ENCODE data around the gene THUMPD1.
"Not testable (repeated sequence)": the region's sequence is repeated elsewhere in the genome, so short reads cannot be mapped to it uniquely, and the experiment has no call there.

Gene THUMPD1

DNA sequence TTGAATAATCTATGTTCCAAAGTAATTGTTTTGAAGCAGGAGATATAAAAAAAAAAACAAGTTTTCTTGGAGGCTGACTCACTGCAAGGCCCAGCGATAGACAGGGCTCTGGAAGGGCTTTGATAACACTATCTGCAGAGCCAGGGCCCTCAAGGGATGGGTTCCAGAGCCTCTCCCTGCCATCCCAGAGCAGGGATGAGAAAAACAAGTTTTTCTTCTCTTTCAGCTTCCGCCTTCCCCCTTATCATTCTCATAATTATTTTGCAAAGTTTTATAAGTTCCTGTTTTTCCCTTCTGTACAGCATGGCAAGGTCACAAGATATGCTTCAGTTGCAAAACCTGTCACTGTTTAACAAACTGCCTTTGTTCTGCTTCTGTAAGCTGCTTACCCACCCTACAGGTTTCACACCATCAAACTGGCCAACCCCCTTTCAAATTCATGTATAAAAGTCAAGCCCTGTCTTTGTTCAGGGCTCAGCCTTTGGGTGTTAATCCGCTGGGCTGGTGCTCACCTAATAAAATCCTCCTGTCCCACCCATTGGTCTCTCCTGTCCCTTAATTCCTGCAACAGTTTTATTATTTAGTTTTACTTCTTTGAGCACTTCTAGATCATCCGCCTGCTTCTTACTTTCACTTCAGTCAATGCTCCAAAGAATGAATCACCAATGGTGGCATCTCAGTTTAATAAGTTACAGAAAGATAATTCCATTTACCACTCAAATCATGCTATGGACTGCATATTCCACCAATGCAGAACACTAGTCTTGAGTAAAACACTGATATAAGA, 5.6 kb upstream of the THUMPD1 start:
- DNase-seq: no peak

DNA sequence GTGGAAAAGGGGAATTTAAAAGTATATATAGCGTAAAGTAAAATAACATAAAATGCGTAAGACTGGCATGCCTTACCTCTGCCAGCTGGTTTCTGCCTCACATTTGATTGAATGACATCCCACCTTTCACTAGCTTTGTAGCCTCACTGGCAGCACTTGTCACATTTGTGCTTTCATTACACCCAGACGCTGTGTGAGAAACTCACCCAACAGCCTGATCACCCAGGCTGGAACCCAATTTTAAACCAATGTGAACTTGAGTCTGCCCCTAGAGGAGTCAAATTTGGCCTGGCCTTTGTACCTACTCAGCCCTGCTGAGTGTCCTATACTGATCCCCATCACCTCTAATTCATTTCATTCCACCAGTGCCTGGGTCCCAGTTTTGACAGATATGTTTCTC, 4.8 kb upstream of the THUMPD1 start:
- DNase-seq: no peak

DNA sequence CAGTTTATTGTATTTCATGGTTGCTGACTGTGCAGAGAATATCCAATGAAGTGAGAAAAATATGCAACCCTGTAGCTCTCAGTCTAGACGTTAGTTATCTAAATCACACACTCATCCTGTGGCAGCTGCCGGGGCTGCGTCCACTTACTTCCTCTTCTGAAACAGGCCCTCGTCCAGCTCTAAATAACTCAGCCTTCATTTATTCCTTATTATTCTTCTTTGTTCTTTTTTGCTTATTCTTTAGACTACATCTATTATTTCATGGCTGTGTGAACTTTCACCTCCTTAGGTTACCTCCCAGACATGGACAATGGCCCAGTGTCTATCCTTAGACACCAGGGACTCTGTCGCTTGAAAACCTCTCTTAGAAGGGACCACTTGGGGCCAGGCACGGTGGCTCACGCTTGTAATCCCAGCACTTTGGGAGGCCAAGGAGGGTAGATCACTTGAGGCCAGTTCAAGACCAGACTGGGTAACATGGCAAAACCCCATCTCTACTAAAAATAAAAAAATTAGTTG, 3.4 kb upstream of the THUMPD1 start:
- DNase-seq: no peak

DNA sequence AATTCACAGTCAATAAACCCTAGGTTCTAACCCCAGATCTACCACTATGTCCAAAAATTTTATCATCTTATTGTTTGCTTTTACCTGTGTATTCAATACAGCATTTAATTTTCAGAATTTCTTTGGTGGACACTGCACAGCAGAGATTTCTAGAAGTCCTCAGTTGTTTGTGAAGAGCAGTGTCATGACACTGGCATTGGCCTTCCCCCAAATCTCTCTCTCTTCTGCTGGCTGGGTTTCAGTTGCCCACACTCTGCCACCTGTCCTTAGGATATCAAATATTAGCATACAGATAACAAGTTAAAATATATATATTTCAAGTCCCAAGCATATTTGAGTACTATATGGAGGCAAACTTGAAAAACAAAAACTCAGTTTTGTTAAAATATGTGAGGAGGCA, 2.0 kb upstream of the THUMPD1 start:
- DNase-seq: no peak

DNA sequence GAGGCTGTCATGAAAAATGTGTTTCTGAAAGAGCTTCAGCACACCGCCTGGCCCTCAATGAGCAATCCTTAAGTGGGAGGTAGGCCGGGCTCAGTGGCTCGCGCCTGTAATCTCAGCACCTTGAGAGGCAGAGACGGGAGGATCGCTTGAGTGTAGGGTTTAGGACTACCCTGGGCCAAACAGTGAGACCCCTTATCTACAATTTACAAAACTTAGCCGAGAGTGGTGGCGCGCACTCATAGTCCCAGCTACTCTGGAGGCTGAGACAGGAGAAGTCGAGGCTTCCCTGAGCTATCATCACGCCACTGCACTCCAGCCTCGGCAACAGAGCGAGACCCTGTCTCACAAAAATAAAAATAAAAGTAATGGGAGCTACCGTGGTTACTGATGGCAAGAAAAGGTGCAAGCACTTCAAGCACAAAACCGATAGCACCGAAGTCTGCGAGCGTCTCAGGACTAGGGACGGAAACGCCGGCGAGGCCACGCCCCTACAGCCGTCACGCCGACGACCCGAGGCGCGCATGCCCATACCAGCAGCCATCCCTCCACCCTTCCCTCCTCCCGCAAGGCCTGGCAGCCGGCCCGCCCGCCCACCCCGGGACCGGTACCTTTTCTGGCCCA, 607 bp downstream of the THUMPD1 start:
- DNase-seq: peak; percentile 65

GRCh38 chr16:20740007-20740883, 1.4 kb downstream of the THUMPD1 start:
- no peak for DNase-seq

GRCh38 chr16:20735490-20735889, 6.1 kb downstream of the THUMPD1 start:
- DNase-seq: no peak

- DNase-seq: no peak
These were observed 6.8 kb downstream of the THUMPD1 start for GRCh38 chr16:20734782-20735181.

GRCh38 chr16:20734056-20734455, 7.6 kb downstream of the THUMPD1 start:
- no peak for DNase-seq

DNA sequence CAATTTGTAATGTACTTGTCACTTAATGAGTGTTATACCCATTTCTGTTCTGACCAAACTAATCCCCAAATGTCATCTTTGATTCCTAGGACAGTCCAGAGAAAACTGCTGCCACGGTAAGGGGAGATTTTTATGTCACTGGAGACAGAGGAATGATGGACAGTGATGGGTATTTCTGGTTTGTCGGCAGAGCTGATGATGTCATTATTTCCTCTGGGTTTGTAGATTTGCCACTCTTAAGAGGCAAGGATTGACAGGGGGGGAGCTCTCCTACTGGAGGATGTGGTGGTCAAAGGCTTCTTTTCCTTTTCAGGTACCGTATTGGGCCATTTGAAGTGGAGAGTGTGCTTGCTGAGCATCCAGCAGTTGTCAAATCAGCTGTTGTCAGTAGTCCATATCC, 12.5 kb downstream of the THUMPD1 start:
- no peak for DNase-seq

- no peak for DNase-seq
These were observed 14.4 kb downstream of the THUMPD1 start for GRCh38 chr16:20727181-20727580.

DNA sequence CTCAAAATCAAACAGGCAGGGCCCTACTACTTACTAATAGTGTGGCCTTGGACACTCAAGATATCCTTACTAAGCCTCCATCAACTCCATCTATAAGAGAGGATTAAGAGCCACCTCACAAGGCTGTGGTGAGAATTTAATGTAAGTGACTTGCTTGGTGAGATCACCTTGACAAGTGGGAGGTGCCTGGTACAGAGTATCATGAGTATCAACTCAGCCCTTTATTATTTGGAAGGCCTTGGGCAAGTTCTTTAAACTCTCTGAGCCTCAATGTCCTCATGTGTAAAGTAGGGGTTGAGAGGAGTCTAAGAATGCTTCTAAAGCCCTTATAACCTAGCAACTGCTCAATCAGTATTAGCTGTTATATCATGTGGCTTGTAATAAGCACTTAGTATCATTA, 15.0 kb downstream of the THUMPD1 start:
- no peak for DNase-seq

GRCh38 chr16:20720251-20720650, 21.4 kb downstream of the THUMPD1 start:
- no peak for DNase-seq

- not testable (repeated sequence) for DNase-seq
These were observed 23.9 kb downstream of the THUMPD1 start for GRCh38 chr16:20717718-20718117.

DNA sequence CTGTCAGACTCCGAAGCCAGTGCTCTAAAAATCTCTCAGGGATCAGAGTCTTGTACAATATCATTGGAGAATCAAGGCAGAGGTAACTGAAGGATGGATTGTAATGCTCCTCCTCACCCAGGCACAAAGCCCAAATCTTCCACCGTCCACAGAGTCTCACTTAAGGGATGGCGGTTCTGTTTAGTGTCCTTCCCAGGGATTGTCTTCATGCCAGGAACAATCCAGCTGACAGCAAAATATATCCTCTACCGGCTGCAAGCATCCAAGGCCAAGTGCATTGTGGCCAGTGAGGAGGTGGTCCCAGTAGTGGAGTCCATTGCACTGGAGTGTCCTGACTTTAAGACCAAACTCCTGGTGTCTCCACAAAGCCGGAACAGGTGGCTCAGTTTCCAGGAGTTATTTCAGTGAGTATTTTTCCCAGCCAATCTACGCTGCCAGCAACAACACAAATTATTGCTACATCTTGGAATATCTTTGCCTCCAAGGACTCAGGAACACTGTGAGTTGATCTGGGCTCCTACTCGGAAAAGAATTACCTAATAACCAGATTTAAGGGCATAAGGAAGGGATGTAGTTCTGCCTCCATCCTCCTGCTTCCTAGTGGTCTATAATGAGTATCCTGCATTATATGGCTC, 30.2 kb downstream of the THUMPD1 start:
- DNase-seq: no peak

- DNase-seq: not testable (repeated sequence)
These were observed 33.5 kb downstream of the THUMPD1 start for GRCh38 chr16:20708129-20708528.

GRCh38 chr16:20707461-20707860, 34.2 kb downstream of the THUMPD1 start:
- no peak for DNase-seq

DNA sequence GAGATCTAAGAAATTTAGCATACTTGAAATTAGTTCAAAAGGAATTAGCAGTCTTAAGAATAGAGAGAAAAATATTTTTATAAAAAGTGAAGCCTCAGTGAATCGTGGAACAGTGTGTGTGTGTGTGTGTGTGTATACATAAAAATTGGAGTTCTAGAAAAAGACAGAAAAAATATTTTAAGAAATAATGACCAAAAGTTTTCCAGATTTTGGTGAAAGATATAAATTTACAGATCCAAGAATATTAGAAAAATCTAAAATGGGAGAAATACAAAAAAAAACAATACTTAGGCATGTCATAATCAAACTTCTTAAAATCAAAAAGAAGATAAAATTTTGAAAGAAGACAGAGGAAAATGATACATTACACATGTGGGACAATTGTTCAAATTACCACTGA, 35.6 kb downstream of the THUMPD1 start:
- not testable (repeated sequence) for DNase-seq

DNA sequence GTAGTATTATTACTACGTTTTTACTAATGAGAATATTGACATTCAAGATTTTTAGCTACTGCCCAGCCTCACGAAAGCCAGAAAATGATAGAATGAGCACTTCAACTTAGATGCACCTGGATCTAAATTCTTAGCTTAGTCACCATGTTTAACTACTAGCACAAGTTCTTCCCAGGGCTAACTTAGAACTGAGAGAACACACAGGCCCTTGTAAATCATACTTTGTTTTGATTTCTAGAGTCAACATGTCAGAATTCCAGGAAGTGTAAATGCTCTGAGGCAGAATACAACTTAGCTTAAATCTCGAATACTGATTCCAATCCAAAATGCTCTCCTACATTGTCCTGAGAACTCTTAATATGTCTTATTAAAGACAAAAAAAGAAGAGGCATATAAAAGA, 37.3 kb downstream of the THUMPD1 start:
- no peak for DNase-seq

DNA sequence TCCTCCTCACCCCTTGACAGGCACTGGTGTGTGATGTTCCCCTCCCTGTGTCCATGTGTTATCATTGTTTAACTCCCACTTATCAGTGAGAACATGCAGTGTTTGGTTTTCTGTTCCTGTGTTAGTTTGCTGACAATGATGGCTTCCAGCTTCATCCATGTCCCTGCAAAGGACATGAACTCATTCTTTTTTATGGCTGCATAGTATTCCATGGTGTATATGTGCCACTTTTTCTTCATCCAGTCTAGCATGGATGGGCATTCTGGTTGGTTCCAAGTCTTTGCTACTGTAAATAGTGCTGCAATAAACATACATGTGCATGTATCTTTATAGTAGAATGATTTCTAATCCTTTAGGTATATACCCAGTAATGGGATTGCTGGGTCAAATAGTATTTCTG, 39.9 kb downstream of the THUMPD1 start:
- DNase-seq: not testable (repeated sequence)

- no peak for DNase-seq
These were observed 45.0 kb downstream of the THUMPD1 start for GRCh38 chr16:20696618-20697017.

DNA sequence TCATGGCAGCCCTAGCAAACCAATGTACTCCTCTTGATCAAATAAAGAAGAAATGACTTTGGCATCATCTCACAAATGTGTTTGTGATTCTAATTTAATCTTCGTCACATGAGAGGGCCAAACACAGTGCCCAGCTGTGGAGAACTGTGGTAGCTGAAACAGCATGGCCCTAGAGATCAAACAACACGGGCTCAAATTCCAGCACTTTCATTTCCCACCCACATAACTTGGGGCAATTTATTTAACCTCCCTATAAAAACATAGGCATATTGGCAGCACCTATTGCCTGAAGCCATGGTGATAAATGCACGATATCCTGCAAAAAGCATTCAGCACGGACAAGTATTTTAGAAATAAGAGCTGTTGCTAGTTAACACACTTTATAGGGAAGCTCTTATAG, 46.6 kb downstream of the THUMPD1 start:
- no peak for DNase-seq

- DNase-seq: not testable (repeated sequence)
These were observed 47.5 kb downstream of the THUMPD1 start for GRCh38 chr16:20694096-20694495.

Measured in NCI-H1092 (cell line).